ENCODE results near the gene CLMN. TPM values are rescaled to one million over a fixed set of nuclear protein-coding genes. Genes with fewer than 3 reads are reported as not detected.

The CLMN gene
- total RNA-seq, 1 donor from 2014 or later: 3.9 TPM

DNA sequence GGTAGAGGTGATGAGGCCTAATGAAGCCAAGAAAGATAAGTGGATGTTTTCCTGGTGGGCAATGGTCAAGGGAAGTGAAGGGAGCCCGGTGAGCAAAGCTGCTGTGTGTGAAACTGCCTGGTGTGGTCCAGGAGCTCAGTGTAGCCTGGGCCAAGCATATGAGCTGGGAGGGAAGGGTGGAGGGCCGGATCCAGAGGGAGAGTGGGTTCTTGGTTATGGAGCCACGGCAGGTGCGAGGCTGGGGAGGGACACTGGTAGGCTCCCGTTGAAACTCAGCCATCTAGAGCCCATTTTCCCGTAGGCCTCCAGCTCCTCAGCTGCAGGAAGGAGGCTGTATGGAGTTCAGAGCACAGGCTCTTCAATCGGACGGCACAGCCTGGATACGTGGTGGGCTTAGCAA is 10.2 kb upstream of the CLMN start:
- no peak for DNase-seq (ENCODE audit: low read depth)
- Histone ChIP-seq H3K4me3 (ENCODE audit: low read depth, low read length) (no peak overlapping the region), H3K36me3 (ENCODE audit: control insufficient read depth, insufficient read depth, low read length) (no peaks in the 10 kb centered on the region), H3K27me3 (ENCODE audit: control insufficient read depth, insufficient read depth, low read length) (no peaks in the 10 kb centered on the region)
- TF ChIP-seq, protein P1, sequence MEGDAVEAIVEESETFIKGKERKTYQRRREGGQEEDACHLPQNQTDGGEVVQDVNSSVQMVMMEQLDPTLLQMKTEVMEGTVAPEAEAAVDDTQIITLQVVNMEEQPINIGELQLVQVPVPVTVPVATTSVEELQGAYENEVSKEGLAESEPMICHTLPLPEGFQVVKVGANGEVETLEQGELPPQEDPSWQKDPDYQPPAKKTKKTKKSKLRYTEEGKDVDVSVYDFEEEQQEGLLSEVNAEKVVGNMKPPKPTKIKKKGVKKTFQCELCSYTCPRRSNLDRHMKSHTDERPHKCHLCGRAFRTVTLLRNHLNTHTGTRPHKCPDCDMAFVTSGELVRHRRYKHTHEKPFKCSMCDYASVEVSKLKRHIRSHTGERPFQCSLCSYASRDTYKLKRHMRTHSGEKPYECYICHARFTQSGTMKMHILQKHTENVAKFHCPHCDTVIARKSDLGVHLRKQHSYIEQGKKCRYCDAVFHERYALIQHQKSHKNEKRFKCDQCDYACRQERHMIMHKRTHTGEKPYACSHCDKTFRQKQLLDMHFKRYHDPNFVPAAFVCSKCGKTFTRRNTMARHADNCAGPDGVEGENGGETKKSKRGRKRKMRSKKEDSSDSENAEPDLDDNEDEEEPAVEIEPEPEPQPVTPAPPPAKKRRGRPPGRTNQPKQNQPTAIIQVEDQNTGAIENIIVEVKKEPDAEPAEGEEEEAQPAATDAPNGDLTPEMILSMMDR (IDR thresholded peaks at IDR 0.05; ENCODE audit: insufficient read depth, low read length, severe bottlenecking): no peak
- FAIRE-seq: no peak

DNA sequence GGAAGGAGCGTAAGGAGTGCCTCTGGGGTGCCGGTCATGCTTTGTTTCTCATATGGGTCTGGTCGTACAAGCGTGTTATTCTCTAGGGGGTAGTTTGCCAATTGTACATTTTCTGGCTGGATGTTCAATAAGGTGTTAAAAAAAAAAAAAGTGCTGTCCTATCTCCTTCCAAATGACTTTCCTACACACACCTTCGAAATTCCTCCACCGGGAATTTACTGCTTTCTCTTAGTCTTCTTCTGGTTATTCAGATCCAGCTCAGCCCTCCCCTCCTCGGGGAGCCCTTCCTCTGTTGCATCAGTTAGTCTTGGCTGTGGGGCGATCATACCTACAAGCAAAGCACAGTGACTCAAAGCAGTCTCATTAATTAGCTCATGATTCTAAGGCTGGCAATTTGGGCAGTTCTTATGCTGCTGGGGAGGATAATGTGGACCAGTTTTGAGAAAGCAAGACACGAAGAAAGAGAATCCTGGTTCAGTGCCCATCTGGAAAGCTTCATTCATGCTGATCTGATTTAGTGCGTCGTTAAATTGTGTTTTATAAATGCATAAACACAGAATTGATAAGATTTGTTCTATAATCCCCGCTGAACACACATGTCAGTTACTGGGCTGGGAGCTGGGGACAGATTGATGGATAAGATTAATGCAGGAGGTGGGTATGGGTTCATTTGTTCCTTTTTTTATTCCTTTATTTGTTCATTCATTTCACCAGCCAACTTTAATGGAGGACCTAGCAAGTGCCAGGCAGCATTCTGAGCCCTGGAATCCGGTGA is 9.2 kb upstream of the CLMN start:
- FAIRE-seq (no peak), DNase-seq (ENCODE audit: low read depth) (peak; percentile 75)
- Histone ChIP-seq H3K4me3 (ENCODE audit: low read depth, low read length) (no peak overlapping the region), H3K36me3 (ENCODE audit: control insufficient read depth, insufficient read depth, low read length) (no peaks in the 10 kb centered on the region), H3K27me3 (ENCODE audit: control insufficient read depth, insufficient read depth, low read length) (no peaks in the 10 kb centered on the region)
- TF ChIP-seq, protein P1 (IDR thresholded peaks at IDR 0.05; ENCODE audit: insufficient read depth, low read length, severe bottlenecking): no peak

DNA sequence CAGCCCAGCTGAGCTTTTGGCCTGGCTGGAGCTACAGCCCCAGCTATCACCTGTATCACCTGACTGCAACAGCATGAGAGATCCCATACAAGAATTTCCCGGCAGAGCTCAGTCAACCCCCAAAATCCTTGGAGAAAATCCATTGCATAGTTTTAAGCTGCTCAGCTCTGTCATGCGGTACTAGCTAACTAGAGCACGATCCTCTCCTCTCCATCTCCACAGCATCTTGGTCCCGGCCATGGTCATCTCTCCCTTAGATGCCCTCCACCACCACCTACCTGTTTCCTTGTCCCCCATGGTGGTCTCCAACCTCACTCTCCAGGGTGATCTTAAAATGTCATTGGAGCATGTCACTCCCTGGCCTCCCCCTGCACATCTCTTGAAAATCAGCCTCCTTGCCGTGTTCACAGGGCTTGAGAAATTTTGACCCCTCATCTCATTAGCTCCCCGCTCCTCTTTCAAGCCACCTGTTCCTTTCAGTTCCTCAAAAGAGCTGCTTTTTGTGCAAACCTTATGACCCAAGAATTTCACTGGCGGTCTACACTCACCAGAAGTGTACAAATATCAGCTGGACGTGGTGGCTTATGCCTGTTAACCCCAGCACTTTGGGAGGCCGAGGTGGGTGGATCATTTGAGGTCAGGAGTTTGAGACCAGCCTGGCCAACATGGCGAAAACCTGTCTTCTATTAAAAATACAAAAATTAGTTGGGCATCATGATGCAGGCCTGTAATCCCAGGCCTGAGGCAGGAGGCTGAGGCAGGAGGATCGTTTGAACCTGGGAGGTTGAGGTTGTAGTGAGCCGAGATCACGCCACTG is 8.1 kb upstream of the CLMN start:
- DNase-seq (ENCODE audit: low read depth) (no peak), FAIRE-seq (no peak)
- Histone ChIP-seq H3K27me3 (ENCODE audit: control insufficient read depth, insufficient read depth, low read length) (no peaks in the 10 kb centered on the region), H3K4me3 (ENCODE audit: low read depth, low read length) (no peak overlapping the region), H3K36me3 (ENCODE audit: control insufficient read depth, insufficient read depth, low read length) (no peaks in the 10 kb centered on the region)
- TF ChIP-seq, protein P1 (IDR thresholded peaks at IDR 0.05; ENCODE audit: insufficient read depth, low read length, severe bottlenecking): no peak

DNA sequence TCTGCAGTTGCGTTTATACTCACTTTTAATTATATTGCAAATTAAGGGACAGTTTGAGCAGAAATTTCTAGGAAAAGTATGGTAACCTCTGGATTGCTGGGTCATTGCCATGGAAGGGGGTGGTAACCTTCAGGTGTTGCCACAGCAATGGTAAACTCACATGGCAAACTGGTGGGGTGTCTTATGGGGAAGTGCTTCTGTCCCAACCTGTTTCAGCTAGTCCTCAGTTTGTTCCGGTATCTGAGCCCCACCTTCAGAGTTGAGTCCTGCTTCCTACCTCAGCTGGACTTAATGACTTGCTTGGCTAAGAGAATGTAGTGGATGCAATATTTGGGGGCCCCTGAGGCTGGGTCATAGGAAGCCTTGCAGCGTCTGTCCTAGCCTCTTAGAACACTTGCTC is 7.3 kb upstream of the CLMN start:
- FAIRE-seq (peak; percentile 55), DNase-seq (ENCODE audit: low read depth) (peak; percentile 85)
- no peak overlapping the region for H3K4me3 ChIP-seq (ENCODE audit: low read depth, low read length)
- TF ChIP-seq, protein P1 (IDR thresholded peaks at IDR 0.05; ENCODE audit: insufficient read depth, low read length, severe bottlenecking): no peak
- no peaks in the 10 kb centered on the region for H3K36me3 ChIP-seq (ENCODE audit: control insufficient read depth, insufficient read depth, low read length)
- no peaks in the 10 kb centered on the region for H3K27me3 ChIP-seq (ENCODE audit: control insufficient read depth, insufficient read depth, low read length)

DNA sequence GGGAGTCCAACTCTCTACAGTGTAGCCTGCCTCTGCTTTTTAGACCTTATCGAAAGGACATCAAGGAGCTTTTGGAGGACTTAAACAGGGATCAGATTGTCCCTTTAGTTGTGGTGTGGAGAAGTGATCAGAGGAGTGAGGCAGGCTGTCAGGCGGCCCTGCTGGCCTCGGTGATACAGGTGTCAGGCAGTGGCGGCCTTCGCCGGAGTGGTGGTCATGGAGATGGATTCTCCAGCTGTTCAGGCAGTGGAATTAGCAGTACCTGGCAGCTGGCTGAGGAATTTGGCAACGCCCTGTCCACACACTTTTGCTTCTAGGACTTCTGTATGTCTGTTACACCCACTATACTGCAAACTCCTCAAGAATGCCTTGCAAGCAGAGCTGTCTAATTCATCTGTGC is 4.2 kb upstream of the CLMN start:
- DNase-seq (ENCODE audit: low read depth) (peak; percentile 20), FAIRE-seq (no peak)
- Histone ChIP-seq H3K27me3 (ENCODE audit: control insufficient read depth, insufficient read depth, low read length) (no peaks in the 10 kb centered on the region), H3K36me3 (ENCODE audit: control insufficient read depth, insufficient read depth, low read length) (no peaks in the 10 kb centered on the region), H3K4me3 (ENCODE audit: low read depth, low read length) (no peak overlapping the region)
- TF ChIP-seq, protein P1 (IDR thresholded peaks at IDR 0.05; ENCODE audit: insufficient read depth, low read length, severe bottlenecking): no peak
